GM20000 (cell line): ENCODE data around the gene LRRC27.
"Not testable (repeated sequence)": the region's sequence is repeated elsewhere in the genome, so short reads cannot be mapped to it uniquely, and the experiment has no call there.

Experiments used
- DNase-seq: peaks from one replicate; pipeline ENCODE4 v3.0.0; 2012; ENCODE audit warnings: low spot score
- TF ChIP-seq, protein P1 (sequence below): IDR thresholded peaks from 2 replicates; pipeline ENCODE4 v1.5.1; 2012; ENCODE audit warnings: mild to moderate bottlenecking, control low read depth; ENCODE audit errors: extremely low read depth, missing control alignments

Gene LRRC27

DNA sequence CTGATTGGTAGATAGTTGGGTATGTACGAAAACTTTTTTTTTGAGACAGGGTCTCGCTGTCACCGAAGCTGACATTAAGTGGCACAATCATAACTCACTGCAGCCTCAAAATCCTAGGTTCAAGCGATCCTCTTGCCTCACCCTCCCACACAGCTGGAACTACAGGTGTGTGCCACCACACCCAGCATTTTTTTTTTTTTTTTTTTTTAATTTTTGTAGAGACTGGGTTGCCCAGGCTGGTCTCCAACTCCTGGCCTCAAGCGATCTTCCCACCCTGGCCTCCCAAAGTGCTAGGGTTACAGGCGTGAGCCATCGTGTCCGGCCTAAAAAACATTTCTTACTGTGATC, 1.5 kb upstream of the LRRC27 start:
- TF ChIP-seq, protein P1, sequence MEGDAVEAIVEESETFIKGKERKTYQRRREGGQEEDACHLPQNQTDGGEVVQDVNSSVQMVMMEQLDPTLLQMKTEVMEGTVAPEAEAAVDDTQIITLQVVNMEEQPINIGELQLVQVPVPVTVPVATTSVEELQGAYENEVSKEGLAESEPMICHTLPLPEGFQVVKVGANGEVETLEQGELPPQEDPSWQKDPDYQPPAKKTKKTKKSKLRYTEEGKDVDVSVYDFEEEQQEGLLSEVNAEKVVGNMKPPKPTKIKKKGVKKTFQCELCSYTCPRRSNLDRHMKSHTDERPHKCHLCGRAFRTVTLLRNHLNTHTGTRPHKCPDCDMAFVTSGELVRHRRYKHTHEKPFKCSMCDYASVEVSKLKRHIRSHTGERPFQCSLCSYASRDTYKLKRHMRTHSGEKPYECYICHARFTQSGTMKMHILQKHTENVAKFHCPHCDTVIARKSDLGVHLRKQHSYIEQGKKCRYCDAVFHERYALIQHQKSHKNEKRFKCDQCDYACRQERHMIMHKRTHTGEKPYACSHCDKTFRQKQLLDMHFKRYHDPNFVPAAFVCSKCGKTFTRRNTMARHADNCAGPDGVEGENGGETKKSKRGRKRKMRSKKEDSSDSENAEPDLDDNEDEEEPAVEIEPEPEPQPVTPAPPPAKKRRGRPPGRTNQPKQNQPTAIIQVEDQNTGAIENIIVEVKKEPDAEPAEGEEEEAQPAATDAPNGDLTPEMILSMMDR = no peak
- no peak for DNase-seq

DNA sequence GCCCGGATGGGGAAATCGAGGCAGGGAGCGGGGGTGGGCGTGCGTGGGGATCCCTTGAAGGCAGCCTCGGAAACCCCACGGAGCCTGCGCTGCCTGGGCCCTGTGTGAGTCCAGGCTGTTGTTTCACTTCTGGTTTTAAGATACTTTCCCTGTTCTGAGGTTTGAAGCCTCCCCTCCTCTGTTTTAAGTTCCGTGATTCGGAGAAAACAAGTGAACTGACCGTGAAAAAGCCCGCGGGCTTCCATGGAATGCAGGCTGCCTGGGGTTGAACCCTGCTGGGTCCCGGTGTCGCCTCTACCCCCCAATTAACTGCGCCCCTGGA, 401 bp downstream of the LRRC27 start:
- TF ChIP-seq, protein P1 = no peak
- peak; percentile 68 for DNase-seq

DNA sequence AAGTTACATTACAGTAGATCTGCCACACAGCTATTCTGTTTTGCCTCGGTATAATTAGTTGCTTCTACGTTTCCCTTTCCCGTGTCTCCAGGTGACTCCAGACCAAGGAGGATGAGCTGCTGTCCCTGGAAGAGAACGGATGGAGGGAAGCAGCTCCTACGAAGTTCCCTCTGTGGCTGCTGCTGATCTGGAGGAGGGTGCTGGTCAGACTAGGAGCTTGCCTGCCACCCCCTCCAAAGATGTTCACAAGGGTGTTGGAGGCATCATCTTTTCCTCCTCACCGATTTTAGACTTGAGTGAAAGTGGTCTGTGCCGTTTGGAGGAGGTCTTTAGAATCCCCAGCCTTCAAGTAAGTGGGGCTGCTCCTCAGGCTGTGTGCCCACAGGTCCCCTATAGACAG, 1.4 kb downstream of the LRRC27 start:
- no peak for DNase-seq
- TF ChIP-seq, protein P1 = no peak

DNA sequence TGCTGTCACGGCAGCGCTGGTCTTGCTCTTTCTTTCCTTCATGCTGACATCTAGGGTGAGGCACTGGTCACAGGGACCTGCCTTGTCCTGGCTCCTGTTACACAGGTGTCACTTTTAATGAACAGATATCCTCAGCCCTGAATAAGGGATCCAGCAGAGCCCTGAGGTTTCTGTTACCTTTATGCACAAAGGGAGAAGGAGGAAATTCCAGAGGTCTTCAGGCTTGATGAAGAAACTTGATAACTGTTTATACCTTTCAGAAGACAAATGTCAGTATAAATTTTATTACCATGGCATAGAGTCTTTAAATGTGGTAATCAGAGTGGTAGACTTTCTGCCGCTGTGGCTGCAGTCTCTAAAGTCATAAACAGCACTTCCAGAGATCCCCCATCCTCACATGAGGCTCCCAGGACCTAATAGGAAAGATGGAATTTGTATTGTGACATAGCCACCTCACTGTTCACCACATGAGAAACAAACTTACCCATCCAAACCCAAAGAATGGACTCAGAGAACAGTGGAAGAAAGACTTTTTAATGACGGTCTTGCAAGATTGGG, 2.7 kb downstream of the LRRC27 start:
- DNase-seq = no peak
- TF ChIP-seq, protein P1 = no peak

DNA sequence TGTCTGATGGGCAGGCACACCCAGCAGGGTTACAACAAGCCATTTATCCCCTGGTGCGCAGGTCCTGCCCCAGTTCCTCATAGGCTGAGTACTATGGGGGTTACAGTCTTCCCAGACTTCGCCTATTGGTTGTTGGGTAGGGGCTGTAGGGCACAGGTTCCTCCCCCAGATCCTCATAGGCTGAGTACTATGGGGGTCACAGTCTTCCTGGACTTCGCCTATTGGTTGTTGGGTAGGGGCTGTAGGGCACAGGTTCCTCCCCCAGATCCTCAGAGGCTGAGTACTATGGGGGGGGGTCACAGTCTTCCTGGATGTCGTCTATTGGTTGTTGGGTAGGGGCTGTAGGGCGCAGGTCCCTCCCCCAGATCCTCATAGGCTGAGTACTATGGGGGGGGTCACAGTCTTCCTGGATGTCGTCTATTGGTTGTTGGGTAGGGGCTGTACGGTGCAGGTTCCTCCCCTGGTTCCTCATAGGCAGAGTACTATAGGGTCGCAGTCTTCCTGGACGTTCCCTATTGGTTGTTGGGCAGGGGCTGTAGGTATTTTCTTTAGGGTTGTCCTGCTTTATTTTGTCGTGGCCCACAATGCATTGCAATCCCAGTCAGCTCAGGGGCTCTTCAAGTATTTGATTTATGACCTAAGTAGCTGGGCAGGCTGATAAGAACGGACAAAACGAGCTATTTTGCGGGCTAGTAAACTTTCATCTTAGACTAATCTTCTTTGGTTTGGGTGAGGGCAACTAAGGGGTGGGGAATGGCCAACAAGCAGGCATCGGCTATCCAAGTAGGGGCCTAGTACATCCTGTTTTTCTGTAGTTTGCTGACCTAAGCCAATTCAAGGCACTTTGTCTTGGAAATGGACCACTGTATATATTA, 3.4 kb downstream of the LRRC27 start:
- TF ChIP-seq, protein P1 = no peak
- DNase-seq = peak; percentile 87

DNA sequence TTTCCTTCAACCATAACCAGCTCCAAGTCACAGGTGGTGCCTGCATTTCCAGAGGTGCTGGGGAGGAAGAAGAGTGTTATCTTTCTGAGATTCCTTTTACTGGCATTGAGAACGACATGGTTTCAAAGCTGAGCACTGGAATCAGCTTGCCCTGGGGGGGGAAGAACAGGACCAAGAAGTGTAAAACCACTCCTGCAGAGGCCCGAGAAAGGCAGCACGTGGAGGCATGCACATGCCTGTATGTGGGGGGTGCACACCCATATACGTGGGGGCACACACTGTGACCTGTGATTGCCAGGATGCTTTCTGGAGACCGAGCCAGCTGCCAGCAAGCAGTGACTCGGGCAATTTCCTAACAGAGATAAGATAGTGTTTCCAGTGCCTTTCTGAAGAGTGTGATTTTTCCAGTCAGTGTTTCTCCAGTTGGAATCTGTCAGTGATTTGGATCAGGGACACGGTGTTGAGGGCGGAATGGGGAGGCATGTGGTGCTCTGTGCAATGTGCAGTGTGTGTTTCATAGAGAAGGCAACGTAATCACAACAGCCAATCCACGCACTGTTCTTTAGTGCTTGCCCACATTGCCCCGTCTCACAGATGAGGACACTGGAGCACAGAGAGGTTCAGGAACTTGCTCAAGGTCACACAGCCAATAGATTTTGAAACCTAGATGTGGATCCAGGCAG, 4.2 kb downstream of the LRRC27 start:
- DNase-seq = no peak
- TF ChIP-seq, protein P1 = no peak

DNA sequence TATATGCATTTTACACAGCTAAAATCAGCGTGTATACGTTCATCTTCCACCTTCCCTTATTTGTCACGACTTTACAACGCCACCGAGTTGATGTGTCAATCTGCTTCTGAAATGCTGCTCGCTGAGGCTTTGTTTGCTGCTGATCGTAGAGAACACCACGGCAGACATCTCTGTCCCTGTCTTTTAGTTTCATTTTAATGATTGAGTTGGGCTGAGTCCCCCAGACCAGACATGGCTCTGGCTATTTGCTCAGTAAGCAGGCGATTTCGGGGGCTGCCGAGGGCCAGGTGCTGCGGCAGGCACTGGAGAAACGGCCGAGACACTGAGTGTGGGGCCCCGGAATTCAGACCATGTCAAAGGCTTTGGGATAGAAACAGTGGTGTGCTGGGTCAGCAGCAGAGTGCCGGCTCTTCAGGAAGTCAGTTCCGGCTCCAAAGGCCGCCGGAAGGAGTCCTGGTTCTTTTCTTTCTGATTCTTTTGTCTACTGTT, 5.0 kb downstream of the LRRC27 start:
- DNase-seq = no peak
- TF ChIP-seq, protein P1 = no peak

DNA sequence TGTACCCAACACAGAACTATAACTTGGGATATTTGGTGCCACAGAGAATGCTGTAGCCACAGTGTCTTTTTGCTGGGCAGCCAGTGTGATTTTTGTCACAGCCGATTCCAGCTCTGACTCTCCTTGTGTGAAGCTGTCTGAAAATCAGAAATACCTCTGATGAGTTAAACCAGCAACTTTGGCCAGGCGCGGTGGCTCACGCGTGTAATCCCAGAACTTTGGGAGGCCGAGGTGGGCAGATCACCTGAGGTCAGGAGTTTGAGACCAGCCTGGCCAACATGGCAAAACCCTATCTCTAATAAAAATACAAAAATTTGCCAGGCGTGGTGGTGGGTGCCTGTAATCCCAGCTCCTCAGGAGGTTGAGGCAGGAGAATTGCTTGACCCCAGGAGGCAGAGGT, 5.9 kb downstream of the LRRC27 start:
- DNase-seq = not testable (repeated sequence)
